ENCODE results near the gene AIPL1. TPM values are rescaled to one million over a fixed set of nuclear protein-coding genes. Genes with fewer than 3 reads are reported as not detected.
A peak's percentile ranks its signal among the peaks of the same experiment; 100 is the strongest.

Gene AIPL1
- total RNA-seq, 2 donors from 2014 or later, result not detected

GRCh38 chr17:6448473-6448872, 13.6 kb upstream of the AIPL1 start:
- H3K36me3 ChIP-seq, result no peaks in the 10 kb centered on the region
- H3K4me1 ChIP-seq, result peaks cover 0 to 14% of the 10 kb centered on the region in 2 donors
- H3K27me3 ChIP-seq, result no peaks in the 10 kb centered on the region
- H3K27ac ChIP-seq, result no peak overlapping the region
- TF ChIP-seq, protein P1, sequence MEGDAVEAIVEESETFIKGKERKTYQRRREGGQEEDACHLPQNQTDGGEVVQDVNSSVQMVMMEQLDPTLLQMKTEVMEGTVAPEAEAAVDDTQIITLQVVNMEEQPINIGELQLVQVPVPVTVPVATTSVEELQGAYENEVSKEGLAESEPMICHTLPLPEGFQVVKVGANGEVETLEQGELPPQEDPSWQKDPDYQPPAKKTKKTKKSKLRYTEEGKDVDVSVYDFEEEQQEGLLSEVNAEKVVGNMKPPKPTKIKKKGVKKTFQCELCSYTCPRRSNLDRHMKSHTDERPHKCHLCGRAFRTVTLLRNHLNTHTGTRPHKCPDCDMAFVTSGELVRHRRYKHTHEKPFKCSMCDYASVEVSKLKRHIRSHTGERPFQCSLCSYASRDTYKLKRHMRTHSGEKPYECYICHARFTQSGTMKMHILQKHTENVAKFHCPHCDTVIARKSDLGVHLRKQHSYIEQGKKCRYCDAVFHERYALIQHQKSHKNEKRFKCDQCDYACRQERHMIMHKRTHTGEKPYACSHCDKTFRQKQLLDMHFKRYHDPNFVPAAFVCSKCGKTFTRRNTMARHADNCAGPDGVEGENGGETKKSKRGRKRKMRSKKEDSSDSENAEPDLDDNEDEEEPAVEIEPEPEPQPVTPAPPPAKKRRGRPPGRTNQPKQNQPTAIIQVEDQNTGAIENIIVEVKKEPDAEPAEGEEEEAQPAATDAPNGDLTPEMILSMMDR (IDR thresholded peaks at IDR 0.05), result no peak
- DNase-seq (ENCODE audit: low spot score), result no peak
- H3K9me3 ChIP-seq, result no peaks in the 10 kb centered on the region
- no peak overlapping the region for H3K4me3 ChIP-seq

DNA sequence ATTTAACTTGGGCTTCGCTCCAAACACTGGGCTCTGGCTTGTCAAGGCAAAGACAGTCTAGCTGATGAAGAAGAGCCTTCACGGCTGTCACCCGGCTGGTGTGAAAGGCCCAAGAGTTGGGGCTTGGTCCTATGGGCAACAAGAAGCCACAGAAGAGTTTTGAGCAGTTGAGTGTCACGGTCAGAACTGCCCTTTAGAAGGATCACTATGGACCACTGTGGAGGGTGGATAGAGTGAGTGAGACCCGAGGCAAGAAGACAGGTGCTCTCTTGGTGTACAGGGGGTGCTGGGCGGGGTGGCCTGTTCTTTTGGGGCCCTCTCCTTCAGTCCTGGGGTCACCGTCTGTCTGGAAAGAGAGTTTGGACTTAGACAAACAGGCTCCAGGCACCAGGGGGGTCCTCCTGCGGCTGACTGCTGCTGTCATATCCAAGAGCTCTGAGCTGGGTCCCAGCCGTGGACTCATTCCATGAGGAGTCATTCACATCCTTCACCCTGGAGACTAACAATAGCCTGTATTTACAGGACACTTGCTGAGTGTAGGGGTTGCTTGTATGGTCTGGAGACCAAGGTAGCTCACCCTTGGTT, 11.7 kb upstream of the AIPL1 start:
- H3K9me3 ChIP-seq, result no peaks in the 10 kb centered on the region
- H3K27me3 ChIP-seq, result no peaks in the 10 kb centered on the region
- no peaks in the 10 kb centered on the region for H3K36me3 ChIP-seq
- H3K27ac ChIP-seq, result no peak overlapping the region
- TF ChIP-seq, protein P1 (IDR thresholded peaks at IDR 0.05), result no peak
- no peak for DNase-seq (ENCODE audit: low spot score)
- H3K4me3 ChIP-seq, result no peak overlapping the region
- peaks cover 0 to 18% of the 10 kb centered on the region in 2 donors for H3K4me1 ChIP-seq

- no peak for DNase-seq (ENCODE audit: low spot score)
- TF ChIP-seq, protein P1 (IDR thresholded peaks at IDR 0.05), result no peak
- no peaks in the 10 kb centered on the region for H3K27me3 ChIP-seq
- H3K4me1 ChIP-seq, result peaks cover 0 to 18% of the 10 kb centered on the region in 2 donors
- no peak overlapping the region for H3K27ac ChIP-seq
- no peaks in the 10 kb centered on the region for H3K36me3 ChIP-seq
- peak overlapping the region; percentile 39 to 63 for H3K4me3 ChIP-seq
- no peaks in the 10 kb centered on the region for H3K9me3 ChIP-seq
These were observed 9.8 kb upstream of the AIPL1 start for GRCh38 chr17:6444571-6445335.

GRCh38 chr17:6443692-6444570, 9.0 kb upstream of the AIPL1 start, which contains the start of gene PIMREG:
TSS of gene PIMREG (plus strand) at chr17:6444455. CDS start at chr17:6445111, 656 bp downstream.
- DNase-seq (ENCODE audit: low spot score), result peak; percentile 95
- no peaks in the 10 kb centered on the region for H3K27me3 ChIP-seq
- peak within 1 kb of the TSS in 1 of 2 donors; percentile 39 for H3K27ac ChIP-seq
- no peaks in the 10 kb centered on the region for H3K36me3 ChIP-seq
- no peaks in the 10 kb centered on the region for H3K9me3 ChIP-seq
- H3K4me1 ChIP-seq, result peaks cover 0 to 18% of the 10 kb centered on the region in 2 donors
- H3K4me3 ChIP-seq, result peak within 1 kb of the TSS; percentile 39 to 63
- TF ChIP-seq, protein P1 (IDR thresholded peaks at IDR 0.05), result no peak

- Histone ChIP-seq H3K27me3 (no peaks in the 10 kb centered on the region), H3K9me3 (no peaks in the 10 kb centered on the region), H3K36me3 (no peaks in the 10 kb centered on the region), H3K4me1 (peaks cover 0 to 18% of the 10 kb centered on the region in 2 donors), H3K27ac (no peak overlapping the region), H3K4me3 (no peak overlapping the region)
- no peak for DNase-seq (ENCODE audit: low spot score)
- TF ChIP-seq, protein P1 (IDR thresholded peaks at IDR 0.05), result no peak
These were observed 7.9 kb upstream of the AIPL1 start for GRCh38 chr17:6442775-6443174.

Measured in right atrium auricular region (tissue), 2 donors.